ENCODE results near the gene TMEM248.
"Not testable (repeated sequence)": the region's sequence is repeated elsewhere in the genome, so short reads cannot be mapped to it uniquely, and the experiment has no call there.

GRCh38 chr7:67004145-67004544 is 83.1 kb downstream of the TMEM248 start:
- not testable (repeated sequence) for TF ChIP-seq GATA1 (IDR thresholded peaks at IDR 0.05; ENCODE audit: low read depth, low read length); POLR2A (IDR thresholded peaks at IDR 0.05; ENCODE audit: low read length)
